Hepatocyte (in vitro differentiated cells): ENCODE results near the gene SIN3B. TPM values are rescaled to one million over a fixed set of nuclear protein-coding genes. Genes with fewer than 3 reads are reported as not detected.

Source experiments
- DNase-seq: peaks from one replicate; pipeline ENCODE4 v3.0.0-alpha.2; 2016; ENCODE audit warnings: low spot score
- H2AFZ ChIP-seq: fragments of 200-600 bp; sonication (generic); 2 replicates; pipeline ENCODE4 v1.6.0; 2016; ENCODE audit warnings: antibody characterized with exemption, mild to moderate bottlenecking
- H3K27ac ChIP-seq: fragments of 200-600 bp; sonication (generic); 2 replicates; pipeline ENCODE4 v1.5.1; 2016; ENCODE audit warnings: mild to moderate bottlenecking
- H3K27me3 ChIP-seq: fragments of 200-600 bp; sonication (generic); 2 replicates; pipeline ENCODE4 v1.6.1; 2016
- H3K36me3 ChIP-seq: fragments of 200-600 bp; sonication (generic); replicated peaks from 2 replicates; pipeline ENCODE4 v1.5.1; 2016; ENCODE audit warnings: low read depth; ENCODE audit not compliant: insufficient read depth
- H3K4me1 ChIP-seq: fragments of 200-600 bp; sonication (generic); 2 replicates; pipeline ENCODE4 v1.5.1; 2016; ENCODE audit warnings: mild to moderate bottlenecking, moderate library complexity; ENCODE audit not compliant: insufficient read depth
- H3K4me2 ChIP-seq: fragments of 200-600 bp; sonication (generic); 2 replicates; pipeline ENCODE4 v1.6.0; 2016
- H3K4me3 ChIP-seq: fragments of 200-600 bp; sonication (generic); 2 replicates; pipeline ENCODE4 v1.5.1; 2016; ENCODE audit warnings: mild to moderate bottlenecking
- H3K79me2 ChIP-seq: fragments of 200-600 bp; sonication (generic); 2 replicates; pipeline ENCODE4 v1.6.0; 2017; ENCODE audit warnings: mild to moderate bottlenecking
- H3K9me2 ChIP-seq: fragments of 200-600 bp; sonication (generic); replicated peaks from 2 replicates; pipeline ENCODE4 v1.6.0; 2017; ENCODE audit warnings: mild to moderate bottlenecking; ENCODE audit not compliant: insufficient read depth
- H3K9me3 ChIP-seq: fragments of 200-600 bp; sonication (generic); 2 replicates; pipeline ENCODE4 v1.5.1; 2016; ENCODE audit warnings: low read depth, mild to moderate bottlenecking
- H4K20me1 ChIP-seq: fragments of 200-600 bp; sonication (generic); 2 replicates; pipeline ENCODE4 v1.6.0; 2016; ENCODE audit warnings: mild to moderate bottlenecking; ENCODE audit not compliant: insufficient read depth, poor library complexity, severe bottlenecking
- CTCF ChIP-seq: fragments of 200-600 bp; sonication (generic); IDR thresholded peaks from 2 replicates; pipeline ENCODE4 v1.5.1; 2016; ENCODE audit warnings: antibody characterized with exemption, mild to moderate bottlenecking; ENCODE audit not compliant: poor library complexity
- EZH2 ChIP-seq: fragments of 200-600 bp; sonication (generic); IDR thresholded peaks from 2 replicates; pipeline ENCODE4 v1.6.1; 2016; ENCODE audit warnings: antibody characterized with exemption, mild to moderate bottlenecking, borderline replicate concordance
- EZH2phosphoT487 ChIP-seq: fragments of 200-600 bp; sonication (generic); IDR thresholded peaks from one replicate; pipeline ENCODE4 v1.6.1; 2018; ENCODE audit warnings: antibody characterized with exemption, mild to moderate bottlenecking, low read depth, moderate library complexity; ENCODE audit not compliant: unreplicated experiment, severe bottlenecking
- WGBS: methylation state at CpG from one replicate; pipeline ENCODE4 v1.1.6; 2016; ENCODE audit warnings: low lambda C conversion rate; ENCODE audit errors: missing lambda C conversion rate; 5-methylcytosine and 5-hydroxymethylcytosine counted together
- polyA plus RNA-seq: library from polyadenylated mRNA; unstranded; fragments of >200 nt; fragmentation: Nextera tagmentation; extraction: Ambion mirVana; gene quantifications from 2 replicates; pipeline ENCODE4 v1.2.1, GENCODE V29; 2016
- total RNA-seq: library from RNA; depleted of rRNA; stranded (reverse); fragments of >200 nt; gene quantifications from 2 replicates; pipeline ENCODE4 v1.2.3, GENCODE V29; 2014

SIN3B gene
- total and polyA plus RNA-seq, 2 experiments from 2014 or later = 17.0 to 21.9 TPM

GRCh38 chr19:16891696-16892382 is 62.6 kb downstream of the SIN3B start:
- Histone ChIP-seq H3K27me3 (no peaks in the 10 kb centered on the region), H2AFZ (no peak overlapping the region), H3K4me3 (no peak overlapping the region), H3K9me3 (no peaks in the 10 kb centered on the region), H4K20me1 (no peaks in the 10 kb centered on the region), H3K4me1 (peaks cover 3% of the 10 kb centered on the region), H3K9me2 (no peaks in the 10 kb centered on the region), H3K36me3 (no peaks in the 10 kb centered on the region), H3K79me2 (no peaks in the 10 kb centered on the region), H3K27ac (no peak overlapping the region), H3K4me2 (no peak overlapping the region)
- TF ChIP-seq EZH2 (no peak), EZH2phosphoT487 (no peak), CTCF (no peak)
- 92% methylated on average over 12 of the region's 12 CpGs for WGBS
- DNase-seq = no peak

GRCh38 chr19:16892436-16892835 is 63.2 kb downstream of the SIN3B start:
- TF ChIP-seq CTCF (no peak), EZH2phosphoT487 (no peak), EZH2 (no peak)
- no peaks in the 10 kb centered on the region for H4K20me1 ChIP-seq
- no peaks in the 10 kb centered on the region for H3K79me2 ChIP-seq
- peaks cover 3% of the 10 kb centered on the region for H3K4me1 ChIP-seq
- no peaks in the 10 kb centered on the region for H3K9me3 ChIP-seq
- H3K9me2 ChIP-seq = no peaks in the 10 kb centered on the region
- H3K4me3 ChIP-seq = no peak overlapping the region
- DNase-seq = no peak
- H3K27ac ChIP-seq = no peak overlapping the region
- 55% methylated on average over 4 of the region's 4 CpGs for WGBS
- no peaks in the 10 kb centered on the region for H3K36me3 ChIP-seq
- no peak overlapping the region for H2AFZ ChIP-seq
- H3K4me2 ChIP-seq = no peak overlapping the region
- H3K27me3 ChIP-seq = no peaks in the 10 kb centered on the region

- DNase-seq = no peak
- WGBS = 91% methylated on average over 19 of the region's 19 CpGs
- no peaks in the 10 kb centered on the region for H3K79me2 ChIP-seq
- no peak for TF ChIP-seq EZH2phosphoT487
- no peak for TF ChIP-seq EZH2
- TF ChIP-seq CTCF = no peak
- no peaks in the 10 kb centered on the region for H3K9me3 ChIP-seq
- no peaks in the 10 kb centered on the region for H3K27me3 ChIP-seq
- H3K36me3 ChIP-seq = no peaks in the 10 kb centered on the region
- H3K4me2 ChIP-seq = no peak overlapping the region
- H4K20me1 ChIP-seq = no peaks in the 10 kb centered on the region
- no peak overlapping the region for H2AFZ ChIP-seq
- H3K9me2 ChIP-seq = no peaks in the 10 kb centered on the region
- no peak overlapping the region for H3K4me3 ChIP-seq
- no peak overlapping the region for H3K27ac ChIP-seq
- H3K4me1 ChIP-seq = peaks cover 3% of the 10 kb centered on the region
Measured at GRCh38 chr19:16892868-16893685, 63.9 kb downstream of the SIN3B start.
